GM19397 (cell line): Measurements from ENCODE around the gene GAL3ST2.
"Not testable (repeated sequence)": the region's sequence is repeated elsewhere in the genome, so short reads cannot be mapped to it uniquely, and the experiment has no call there.

Source experiments
- ATAC-seq: cut with Tn5 transposase; IDR thresholded peaks from one replicate; pipeline ENCODE4 v1.9.1; 2021; ENCODE audit warnings: mild to moderate bottlenecking, moderate library complexity; ENCODE audit not compliant: unreplicated experiment

GAL3ST2 gene

GRCh38 chr2:241806217-241806616 is 29.6 kb downstream of the GAL3ST2 start:
- not testable (repeated sequence) for ATAC-seq

DNA sequence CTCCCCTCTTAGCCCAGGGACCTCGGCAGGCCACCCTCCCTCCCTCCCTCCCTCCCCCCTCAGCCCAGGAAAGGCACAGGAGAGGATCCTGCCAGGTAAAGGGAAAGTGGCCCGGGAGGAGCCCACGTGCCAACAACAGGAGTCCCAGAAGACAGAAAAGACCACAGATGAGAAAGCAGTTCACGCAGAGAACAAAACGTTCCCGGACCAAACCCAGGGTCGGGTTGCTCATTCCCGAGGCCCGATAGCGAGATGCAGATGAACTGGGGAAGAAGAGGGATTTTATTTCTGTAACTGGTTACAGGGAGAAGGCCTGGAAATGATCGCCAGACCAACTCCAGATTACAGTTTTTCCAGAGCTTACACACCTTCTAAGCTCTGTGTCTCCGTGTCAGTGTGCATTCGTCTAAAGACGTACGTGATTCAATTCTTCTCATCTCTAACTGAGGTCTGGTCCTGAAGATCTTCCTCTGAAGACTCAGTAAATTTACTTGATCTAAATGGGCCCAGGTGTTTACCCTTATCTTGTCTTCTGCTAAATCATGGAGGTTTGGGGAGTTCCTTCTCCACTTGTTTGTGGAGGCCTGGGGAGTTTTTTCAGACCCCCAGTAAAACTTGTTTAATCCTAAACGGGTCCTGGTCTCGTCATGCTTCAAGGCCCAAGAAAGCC is 31.6 kb downstream of the GAL3ST2 start:
- no peak for ATAC-seq

GRCh38 chr2:241808721-241809382 is 32.2 kb downstream of the GAL3ST2 start, which contains the start of gene NEU4:
Gene NEU4, plus strand, starts transcription at chr2:241809193. Its CDS starts 5,292 bp downstream, at chr2:241814485.
- ATAC-seq: no peak

DNA sequence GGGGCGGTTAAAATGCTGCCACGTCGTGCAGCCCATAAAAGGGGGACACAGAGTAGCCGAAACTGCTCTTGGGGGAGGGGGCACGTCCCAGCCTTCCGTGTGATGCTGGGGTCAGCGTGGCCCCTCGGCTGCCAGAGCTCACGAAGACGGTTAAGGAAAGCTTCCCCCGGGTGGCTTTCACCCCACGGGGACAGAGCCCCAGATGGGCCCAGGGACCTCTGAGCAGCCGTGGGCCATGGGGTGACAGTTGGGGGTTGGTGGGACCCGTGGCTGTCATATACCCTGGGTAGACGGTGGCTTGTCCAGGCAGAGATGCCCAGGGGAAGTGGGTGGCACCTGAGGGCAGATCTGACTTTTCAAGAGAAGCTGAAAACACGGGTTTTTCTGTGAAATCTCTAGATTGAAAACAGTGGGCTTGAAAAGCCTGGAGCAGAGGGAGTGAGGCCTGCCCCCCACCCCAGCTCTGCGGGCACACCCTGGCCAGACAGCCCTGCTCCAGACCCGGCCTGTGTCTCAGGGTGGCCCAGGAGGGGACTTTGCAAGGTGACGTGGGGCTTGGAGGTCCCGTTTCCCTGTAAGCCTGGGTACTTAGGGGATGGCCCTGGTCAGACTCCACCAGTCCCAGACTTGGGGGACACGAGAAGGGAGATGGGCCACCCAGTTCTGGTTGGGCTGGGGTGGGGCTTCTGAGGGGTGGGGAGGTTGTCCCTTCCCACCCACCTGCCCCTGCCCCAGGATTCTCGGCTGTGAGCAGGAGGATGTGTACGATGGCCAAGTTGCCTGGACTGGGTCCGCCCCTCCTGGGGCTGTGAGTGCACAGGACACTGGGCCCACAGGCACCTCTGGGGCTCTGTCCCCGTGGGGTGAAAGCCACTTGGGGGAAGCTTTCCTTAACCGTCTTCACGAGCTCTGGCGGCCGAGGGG is 33.0 kb downstream of the GAL3ST2 start:
- ATAC-seq: no peak

GRCh38 chr2:241810307-241811200 is 33.9 kb downstream of the GAL3ST2 start:
- no peak for ATAC-seq

GRCh38 chr2:241811201-241811951 is 34.8 kb downstream of the GAL3ST2 start:
- ATAC-seq: no peak

DNA sequence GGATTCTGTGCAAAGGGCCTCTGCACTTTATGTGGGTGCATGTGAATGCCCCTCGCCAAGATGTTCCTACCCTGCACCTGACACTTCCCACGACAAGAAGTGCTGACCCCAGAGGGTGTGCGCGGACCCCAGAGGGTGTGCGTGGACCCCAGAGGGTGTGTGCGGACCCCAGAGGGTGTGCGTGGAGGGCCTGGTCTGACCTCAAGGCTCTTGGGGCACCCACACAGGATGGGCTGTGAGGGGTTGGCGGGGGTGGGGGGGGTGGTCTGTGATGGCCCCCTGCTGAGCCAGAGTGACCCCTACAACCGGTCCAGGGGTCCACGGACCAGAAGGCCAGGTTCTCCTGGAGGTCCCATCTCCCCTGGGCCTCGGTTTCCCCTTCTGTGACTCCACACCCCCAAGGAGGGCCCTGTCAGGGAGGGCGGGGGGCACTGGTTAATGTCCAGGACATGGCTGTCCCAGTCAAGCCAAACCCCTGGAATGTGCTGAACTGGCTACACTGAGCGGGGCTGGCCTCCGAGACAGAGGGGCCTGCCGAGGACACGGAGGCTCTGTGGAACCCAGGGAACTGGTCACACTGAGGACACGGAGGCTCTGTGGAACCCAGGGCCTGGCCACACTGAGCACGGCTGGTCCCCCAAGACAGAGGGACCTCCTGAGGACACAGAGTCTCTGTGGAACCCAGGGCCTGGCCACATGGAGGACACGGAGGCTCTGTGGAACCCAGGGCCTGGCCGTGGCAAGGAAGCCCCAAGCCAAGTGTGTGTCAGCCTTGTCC is 35.5 kb downstream of the GAL3ST2 start:
- no peak for ATAC-seq

DNA sequence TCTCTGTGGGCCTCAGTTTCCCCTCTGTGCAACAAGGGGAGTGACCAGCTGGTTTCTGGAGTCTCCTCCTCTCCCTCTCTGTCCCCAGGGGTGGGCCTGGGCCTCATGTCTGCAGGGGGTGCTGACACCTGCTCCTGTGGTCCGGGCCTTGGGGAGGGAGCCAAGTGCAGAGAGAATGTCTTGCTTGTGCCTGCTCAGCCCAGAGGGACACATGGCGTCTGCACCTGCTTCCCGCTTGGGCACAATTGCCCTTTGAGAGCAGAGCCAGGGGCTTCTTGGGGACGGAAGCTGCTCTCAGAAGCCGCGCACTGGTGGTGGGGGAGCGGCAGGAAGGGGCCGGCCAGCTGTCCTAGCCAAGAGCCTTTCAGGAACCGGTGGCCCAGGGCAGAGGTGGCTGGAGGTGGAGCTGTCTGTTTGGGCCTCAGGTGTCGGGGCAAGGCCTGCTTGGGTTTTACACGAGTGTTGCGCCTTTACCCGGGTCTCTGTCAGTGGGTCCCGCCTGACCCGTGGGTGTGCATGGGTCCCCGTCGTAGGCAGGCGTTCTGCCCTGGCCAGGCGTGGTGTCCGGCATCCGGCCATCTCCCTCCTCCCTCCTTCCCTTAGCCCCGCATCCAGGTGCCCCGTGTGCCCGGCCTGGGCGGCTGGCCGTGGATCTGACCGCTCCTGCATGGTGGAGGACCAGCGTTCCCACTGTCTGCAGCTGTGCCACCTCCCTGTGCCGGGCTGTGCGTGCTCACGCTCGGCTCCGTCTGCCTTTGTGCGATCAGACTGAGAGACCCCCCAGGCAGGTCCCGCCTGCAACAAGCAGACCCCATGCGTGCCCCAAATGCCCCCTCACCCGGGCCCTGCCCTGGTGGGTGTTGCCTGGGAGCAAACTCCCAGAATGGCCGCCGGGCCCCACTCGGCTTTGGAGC is 36.4 kb downstream of the GAL3ST2 start:
- ATAC-seq: no peak

DNA sequence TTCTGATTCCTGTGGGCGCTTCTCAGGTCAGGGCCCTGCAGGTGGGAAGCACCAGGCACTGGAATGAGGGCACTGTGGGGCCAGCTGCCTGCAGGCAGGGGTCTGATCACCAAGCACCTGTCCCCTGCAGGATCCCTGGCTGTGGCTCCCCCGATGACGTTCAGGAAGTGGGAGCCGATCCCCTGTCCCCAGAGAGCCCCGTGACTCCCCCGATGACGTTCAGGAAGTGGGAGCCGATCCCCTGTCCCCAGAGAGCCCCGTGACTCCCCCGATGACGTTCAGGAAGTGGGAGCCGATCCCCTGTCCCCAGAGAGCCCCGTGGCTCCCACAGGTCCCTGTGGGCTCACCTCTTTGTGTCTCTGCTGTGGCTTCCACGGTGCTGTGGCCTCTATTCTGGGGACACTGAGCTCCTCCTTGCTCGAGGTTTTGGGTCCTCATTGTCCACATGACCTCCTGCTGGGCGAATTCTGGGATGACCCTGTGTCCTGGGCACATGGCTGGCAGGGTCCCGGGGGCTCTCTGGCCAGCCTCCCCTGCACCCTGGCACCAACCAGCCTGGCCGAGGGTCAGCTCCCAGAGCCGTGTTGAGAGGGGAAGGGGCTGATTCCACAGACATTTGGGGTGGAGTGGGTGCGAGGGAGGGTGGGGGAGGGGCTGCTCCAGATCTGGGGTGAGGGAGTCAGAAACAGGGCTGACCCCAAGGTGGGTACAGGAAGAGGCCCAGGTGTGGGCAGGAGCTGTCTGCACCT is 37.2 kb downstream of the GAL3ST2 start:
- ATAC-seq: no peak

- no peak for ATAC-seq
Observed at GRCh38 chr2:241814393-241814642, 37.7 kb downstream of the GAL3ST2 start.

GRCh38 chr2:241814643-241815476 is 38.2 kb downstream of the GAL3ST2 start:
- ATAC-seq: no peak

DNA sequence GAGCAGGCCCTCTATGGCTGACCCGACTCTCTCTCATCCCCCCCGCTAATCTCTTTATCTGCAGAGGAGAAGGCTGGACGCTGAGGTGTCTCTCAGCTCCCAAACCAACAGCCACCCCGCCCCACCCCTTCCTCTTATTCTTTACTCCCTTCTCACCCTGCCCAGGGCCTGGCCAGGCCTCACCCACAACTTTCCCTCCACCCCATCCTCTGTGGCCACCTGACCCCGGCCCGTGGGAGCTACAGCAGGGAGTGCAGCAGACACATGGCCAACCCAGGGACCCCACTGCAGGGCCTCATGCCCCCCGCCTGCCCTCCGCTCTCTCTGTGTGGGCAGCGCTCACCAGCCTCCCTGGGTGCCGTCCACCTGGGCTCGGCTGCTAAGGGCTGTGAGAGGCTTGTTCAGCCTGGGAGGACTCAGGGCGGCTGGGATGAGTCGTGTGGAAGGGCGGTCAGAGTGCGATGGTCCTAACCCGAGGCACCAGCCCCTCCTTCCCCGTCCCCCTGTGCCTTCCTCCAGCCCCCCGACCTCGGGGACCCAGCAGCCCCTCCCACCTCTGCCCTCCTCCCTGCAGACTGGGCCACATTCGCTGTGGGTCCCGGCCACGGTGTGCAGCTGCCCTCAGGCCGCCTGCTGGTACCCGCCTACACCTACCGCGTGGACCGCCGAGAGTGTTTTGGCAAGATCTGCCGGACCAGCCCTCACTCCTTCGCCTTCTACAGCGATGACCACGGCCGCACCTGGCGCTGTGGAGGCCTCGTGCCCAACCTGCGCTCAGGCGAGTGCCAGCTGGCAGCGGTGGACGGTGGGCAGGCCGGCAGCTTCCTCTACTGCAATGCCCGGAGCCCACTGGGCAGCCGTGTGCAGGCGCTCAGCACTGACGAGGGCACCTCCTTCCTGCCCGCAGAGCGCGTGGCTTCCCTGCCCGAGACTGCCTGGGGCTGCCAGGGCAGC is 39.1 kb downstream of the GAL3ST2 start:
- ATAC-seq: no peak

DNA sequence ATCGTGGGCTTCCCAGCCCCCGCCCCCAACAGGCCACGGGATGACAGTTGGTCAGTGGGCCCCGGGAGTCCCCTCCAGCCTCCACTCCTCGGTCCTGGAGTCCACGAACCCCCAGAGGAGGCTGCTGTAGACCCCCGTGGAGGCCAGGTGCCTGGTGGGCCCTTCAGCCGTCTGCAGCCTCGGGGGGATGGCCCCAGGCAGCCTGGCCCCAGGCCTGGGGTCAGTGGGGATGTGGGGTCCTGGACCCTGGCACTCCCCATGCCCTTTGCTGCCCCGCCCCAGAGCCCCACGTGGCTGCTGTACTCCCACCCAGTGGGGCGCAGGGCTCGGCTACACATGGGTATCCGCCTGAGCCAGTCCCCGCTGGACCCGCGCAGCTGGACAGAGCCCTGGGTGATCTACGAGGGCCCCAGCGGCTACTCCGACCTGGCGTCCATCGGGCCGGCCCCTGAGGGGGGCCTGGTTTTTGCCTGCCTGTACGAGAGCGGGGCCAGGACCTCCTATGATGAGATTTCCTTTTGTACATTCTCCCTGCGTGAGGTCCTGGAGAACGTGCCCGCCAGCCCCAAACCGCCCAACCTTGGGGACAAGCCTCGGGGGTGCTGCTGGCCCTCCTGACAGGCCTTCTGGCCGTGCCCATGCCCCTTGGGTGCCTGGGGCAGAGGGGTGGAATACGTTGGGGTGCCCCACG is 40.0 kb downstream of the GAL3ST2 start:
- ATAC-seq: no peak

- ATAC-seq: no peak
Observed at GRCh38 chr2:241817126-241817820, 40.7 kb downstream of the GAL3ST2 start.
